Smooth muscle cell of the coronary artery (primary cell): ENCODE results near the gene B3GNT7. TPM values are rescaled to one million over a fixed set of nuclear protein-coding genes. Genes with fewer than 3 reads are reported as not detected.

Experiments used
- total RNA-seq: library from RNA; depleted of rRNA; stranded (reverse); fragments of >200 nt; gene quantifications from 2 replicates; pipeline ENCODE4 v1.2.3, GENCODE V29; 2014; ENCODE audit warnings: low replicate concordance

The B3GNT7 gene
- total RNA-seq: 0.75 TPM in 1 of 2 replicates, not detected in the other

GRCh38 chr2:231395188-231396057 lies at the start of gene B3GNT7:
B3GNT7 (plus strand) TSS chr2:231395710; CDS start chr2:231395804, 94 bp downstream.

Other genes with a start within 250 kb of the B3GNT7 start
- 93.4 and 147 TPM in 2 replicates for gene ARMC9, start 197.1 kb upstream of the B3GNT7 start, total RNA-seq
- 212 and 251 TPM in 2 replicates for gene NCL, start 68.8 kb downstream of the B3GNT7 start, total RNA-seq
- gene NMUR1, start 134.7 kb downstream of the B3GNT7 start, total RNA-seq: 0.23 TPM in 1 of 2 replicates, not detected in the other
- not detected in 2 replicates for gene TEX44, start 197.2 kb downstream of the B3GNT7 start, total RNA-seq